Calu3 (cell line): ENCODE results near the gene CXCL17. TPM values are rescaled to one million over a fixed set of nuclear protein-coding genes. Genes with fewer than 3 reads are reported as not detected.
A peak's percentile ranks its signal among the peaks of the same experiment; 100 is the strongest.

Experiments
- BruUV-seq: library from RNA; stranded (reverse); fragments of 400-500 nt; replicated peaks from 2 replicates; lab custom pipeline; 2021; lab: Mats Ljungman, UMichigan
- CTCF ChIA-PET: fragments of 300-600 bp; sonication (Branson Sonifier 250); formaldehyde crosslinking; loops from one replicate; lab custom pipeline; 2022; ENCODE audit warnings: antibody characterized with exemption; lab: Charles Lee
- DNase-seq: peaks from one replicate; pipeline ENCODE4 v3.0.0; 2022
- H3K27ac Mint-ChIP-seq: one replicate; pipeline ENCODE4 v1.8.0; 2022; ENCODE audit warnings: mixed read lengths; ENCODE audit not compliant: unreplicated experiment
- H3K27me3 Mint-ChIP-seq: one replicate; pipeline ENCODE4 v1.8.0; 2022; ENCODE audit warnings: mixed read lengths; ENCODE audit not compliant: unreplicated experiment
- H3K36me3 Mint-ChIP-seq: one replicate; pipeline ENCODE4 v1.8.0; 2022; ENCODE audit warnings: mild to moderate bottlenecking, moderate library complexity, mixed read lengths; ENCODE audit not compliant: insufficient read depth, unreplicated experiment
- H3K4me1 Mint-ChIP-seq: one replicate; pipeline ENCODE4 v1.8.0; 2022; ENCODE audit warnings: mild to moderate bottlenecking, low read depth, mixed read lengths; ENCODE audit not compliant: unreplicated experiment
- H3K4me3 Mint-ChIP-seq: one replicate; pipeline ENCODE4 v1.8.0; 2022; ENCODE audit warnings: mild to moderate bottlenecking, low read depth, moderate library complexity, mixed read lengths; ENCODE audit not compliant: unreplicated experiment
- H3K9me3 Mint-ChIP-seq: one replicate; pipeline ENCODE4 v1.8.0; 2022; ENCODE audit warnings: low read depth, mixed read lengths; ENCODE audit not compliant: unreplicated experiment
- intact Hi-C: fragments of 100-400 bp; cut with micrococcal nuclease; formaldehyde crosslinking; loops from one replicate; pipeline ENCODE4 v1.10.0; 2022; ENCODE audit not compliant: unreplicated experiment
- total RNA-seq: library from RNA; stranded (reverse); gene quantifications from 2 replicates; pipeline ENCODE4 v1.2.3, GENCODE V29; 2022
- TF ChIP-seq, protein P1 (sequence below): fragments of 200-600 bp; IDR thresholded peaks from one replicate; pipeline ENCODE4 v1.8.0; 2022; ENCODE audit warnings: antibody characterized with exemption; ENCODE audit not compliant: unreplicated experiment

CXCL17 gene
- total RNA-seq, 1 experiment from 2014 or later: 4.0 TPM

DNA sequence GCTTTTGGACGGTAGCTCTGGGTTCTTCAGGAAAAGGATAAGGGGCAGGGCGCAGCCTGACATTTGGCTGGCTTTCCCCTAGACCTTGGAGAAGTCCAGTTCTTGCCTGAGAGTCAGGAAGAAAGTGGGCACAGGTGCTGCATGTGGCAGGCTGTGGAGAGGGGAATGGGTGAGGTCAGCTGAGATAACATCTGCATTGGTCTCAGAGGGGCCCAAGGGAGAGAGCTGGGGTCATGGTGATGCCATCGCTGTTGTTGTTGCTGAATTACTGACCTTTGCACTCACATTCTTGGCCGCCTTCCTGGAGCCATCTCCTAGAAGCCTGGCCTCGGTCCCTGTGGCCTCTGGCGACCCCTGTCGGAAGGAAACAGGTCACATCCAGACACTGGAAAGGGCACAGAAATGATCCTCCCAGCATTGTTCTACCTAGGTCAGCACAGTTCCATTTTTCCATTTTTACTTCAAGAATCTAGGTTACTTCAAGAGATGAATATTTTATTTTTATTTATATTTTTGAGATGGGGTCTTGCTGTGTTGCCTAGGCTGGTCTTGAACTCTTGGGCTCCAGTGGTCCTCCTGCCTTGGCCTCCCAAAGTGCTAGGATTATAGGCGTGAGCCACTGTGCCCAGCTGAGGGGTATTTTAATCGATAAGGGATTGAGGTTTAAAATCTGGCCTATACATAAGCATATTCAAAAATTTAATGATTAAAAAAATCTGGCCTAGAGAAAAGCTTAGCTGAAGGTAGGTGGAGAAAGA, 9.1 kb downstream of the CXCL17 start:
- H3K4me1 Mint-ChIP-seq: peaks cover 19% of the 10 kb centered on the region
- CTCF ChIA-PET: interaction anchor here (0.7 to 1.0 kb wide), 3 partner anchors 10 to 54 kb away, joined by 3 to 4 read pairs (median 3); no protein-coding TSS in a partner anchor
- peaks cover 4% of the 10 kb centered on the region for H3K36me3 Mint-ChIP-seq
- H3K4me3 Mint-ChIP-seq: no peak overlapping the region
- no peaks in the 10 kb centered on the region for H3K27me3 Mint-ChIP-seq
- no peaks in the 10 kb centered on the region for H3K9me3 Mint-ChIP-seq
- TF ChIP-seq, protein P1, sequence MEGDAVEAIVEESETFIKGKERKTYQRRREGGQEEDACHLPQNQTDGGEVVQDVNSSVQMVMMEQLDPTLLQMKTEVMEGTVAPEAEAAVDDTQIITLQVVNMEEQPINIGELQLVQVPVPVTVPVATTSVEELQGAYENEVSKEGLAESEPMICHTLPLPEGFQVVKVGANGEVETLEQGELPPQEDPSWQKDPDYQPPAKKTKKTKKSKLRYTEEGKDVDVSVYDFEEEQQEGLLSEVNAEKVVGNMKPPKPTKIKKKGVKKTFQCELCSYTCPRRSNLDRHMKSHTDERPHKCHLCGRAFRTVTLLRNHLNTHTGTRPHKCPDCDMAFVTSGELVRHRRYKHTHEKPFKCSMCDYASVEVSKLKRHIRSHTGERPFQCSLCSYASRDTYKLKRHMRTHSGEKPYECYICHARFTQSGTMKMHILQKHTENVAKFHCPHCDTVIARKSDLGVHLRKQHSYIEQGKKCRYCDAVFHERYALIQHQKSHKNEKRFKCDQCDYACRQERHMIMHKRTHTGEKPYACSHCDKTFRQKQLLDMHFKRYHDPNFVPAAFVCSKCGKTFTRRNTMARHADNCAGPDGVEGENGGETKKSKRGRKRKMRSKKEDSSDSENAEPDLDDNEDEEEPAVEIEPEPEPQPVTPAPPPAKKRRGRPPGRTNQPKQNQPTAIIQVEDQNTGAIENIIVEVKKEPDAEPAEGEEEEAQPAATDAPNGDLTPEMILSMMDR: peak; percentile 84
- no TSS peak for BruUV-seq
- no peak overlapping the region for H3K27ac Mint-ChIP-seq
- intact Hi-C loops: loop anchor here (2.0 kb wide), 1 partner anchor 325 kb away; no protein-coding TSS in a partner anchor
- peak; percentile 88 for DNase-seq

DNA sequence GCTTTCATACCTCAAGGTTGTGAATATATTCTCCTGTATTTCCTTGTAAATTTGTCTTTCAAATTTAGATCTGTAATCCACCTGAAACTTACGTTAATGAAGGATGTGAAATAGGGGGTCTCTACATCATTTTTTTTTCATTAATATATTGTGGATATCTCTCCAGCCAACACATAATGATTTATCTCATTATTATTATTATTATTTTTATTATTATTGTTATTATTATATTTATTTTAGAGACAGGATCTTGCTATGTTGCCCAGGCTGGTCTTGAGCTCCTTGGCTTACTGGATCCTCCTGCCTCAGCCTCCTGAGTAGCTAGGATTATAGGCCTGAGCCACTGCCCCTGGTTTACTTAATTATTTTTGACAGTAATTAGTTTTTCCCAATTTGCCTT, 11.3 kb downstream of the CXCL17 start:
- H3K4me1 Mint-ChIP-seq: peaks cover 12% of the 10 kb centered on the region
- TF ChIP-seq, protein P1: no peak
- intact Hi-C loops: no loop called here
- CTCF ChIA-PET: interaction anchor here (1.4 kb wide), 1 partner anchor 10 kb away, joined by 3 read pairs; no protein-coding TSS in a partner anchor
- H3K9me3 Mint-ChIP-seq: no peaks in the 10 kb centered on the region
- no peak overlapping the region for H3K4me3 Mint-ChIP-seq
- H3K27me3 Mint-ChIP-seq: no peaks in the 10 kb centered on the region
- no peak overlapping the region for H3K27ac Mint-ChIP-seq
- no TSS peak for BruUV-seq
- H3K36me3 Mint-ChIP-seq: peaks cover 4% of the 10 kb centered on the region
- DNase-seq: no peak

DNA sequence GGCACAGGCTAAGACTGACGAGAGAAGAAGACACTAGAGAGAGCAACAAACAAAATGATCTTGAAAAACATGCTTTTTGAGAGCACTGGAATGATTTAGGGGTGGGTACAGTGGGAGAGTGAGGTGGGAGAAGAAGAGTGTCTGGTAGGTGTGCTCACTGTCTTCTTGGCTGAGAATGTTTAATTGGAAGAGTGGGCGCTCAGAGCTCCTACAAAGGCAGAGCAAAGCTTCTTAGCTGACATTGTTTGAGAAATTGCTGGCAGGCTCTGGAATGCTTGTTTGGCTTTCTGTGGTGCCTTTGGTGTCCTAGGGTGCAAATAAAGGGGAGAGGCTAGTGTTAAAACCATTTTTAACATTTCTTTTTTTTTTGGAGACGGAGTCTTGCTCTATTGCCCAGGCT, 14.1 kb downstream of the CXCL17 start:
- TF ChIP-seq, protein P1: no peak
- Mint-ChIP-seq H3K9me3 (no peaks in the 10 kb centered on the region), H3K27me3 (no peaks in the 10 kb centered on the region), H3K4me1 (peaks cover 11% of the 10 kb centered on the region), H3K36me3 (peaks cover 13% of the 10 kb centered on the region), H3K4me3 (no peak overlapping the region), H3K27ac (no peak overlapping the region)
- intact Hi-C loops: no loop called here
- CTCF ChIA-PET: no interaction called here
- no TSS peak for BruUV-seq
- DNase-seq: no peak

DNA sequence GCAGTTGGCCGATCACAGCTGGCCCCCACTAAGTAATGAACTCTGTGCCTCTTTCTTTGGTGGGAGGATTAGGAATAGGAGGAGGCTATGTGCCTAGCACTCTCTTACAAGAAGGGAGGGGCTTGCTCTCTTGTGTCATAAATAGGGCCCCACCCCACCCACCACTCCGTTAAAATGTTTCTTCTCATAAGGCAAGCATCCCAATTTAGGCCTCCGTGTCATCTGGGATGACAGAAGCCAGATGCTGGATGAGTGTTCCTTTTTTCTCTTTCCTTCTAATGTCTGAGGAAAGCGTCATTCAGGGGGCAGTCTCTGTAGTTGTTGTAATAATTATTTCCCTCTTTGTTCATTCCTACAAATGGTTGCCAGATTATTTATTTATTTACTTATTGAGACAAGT, 15.4 kb downstream of the CXCL17 start, which contains the start of gene LIPE:
Gene LIPE (minus strand): TSS at position 76 of the 400 bp plus-strand sequence. CDS start 239 bp downstream, outside the sequence.
- Mint-ChIP-seq H3K4me3 (no peak within 1 kb of the TSS), H3K9me3 (no peaks in the 10 kb centered on the region), H3K36me3 (peaks cover 23% of the 10 kb centered on the region), H3K27me3 (no peaks in the 10 kb centered on the region), H3K4me1 (peaks cover 10% of the 10 kb centered on the region), H3K27ac (no peak within 1 kb of the TSS)
- CTCF ChIA-PET: no interaction called here
- intact Hi-C loops: no loop called here
- no TSS peak for BruUV-seq
- no peak for DNase-seq
- TF ChIP-seq, protein P1: no peak
